ENCODE results near the gene KCNMA1.

Gene KCNMA1

GRCh38 chr10:77208684-77209256 is 428.8 kb downstream of the KCNMA1 start:
- no peak for DNase-seq (ENCODE audit: low spot score)

- no peak for DNase-seq (ENCODE audit: low spot score)
Observed at GRCh38 chr10:77207828-77208185, 429.8 kb downstream of the KCNMA1 start.

- no peak for DNase-seq (ENCODE audit: low spot score)
Observed at GRCh38 chr10:77207182-77207827, 430.3 kb downstream of the KCNMA1 start.

- no peak for DNase-seq (ENCODE audit: low spot score)
Observed at GRCh38 chr10:77205135-77205534, 432.5 kb downstream of the KCNMA1 start.

- no peak for DNase-seq (ENCODE audit: low spot score)
Observed at GRCh38 chr10:77204171-77204570, 433.4 kb downstream of the KCNMA1 start.

- DNase-seq (ENCODE audit: low spot score): no peak
Observed at GRCh38 chr10:77202857-77203256, 434.8 kb downstream of the KCNMA1 start.

DNA sequence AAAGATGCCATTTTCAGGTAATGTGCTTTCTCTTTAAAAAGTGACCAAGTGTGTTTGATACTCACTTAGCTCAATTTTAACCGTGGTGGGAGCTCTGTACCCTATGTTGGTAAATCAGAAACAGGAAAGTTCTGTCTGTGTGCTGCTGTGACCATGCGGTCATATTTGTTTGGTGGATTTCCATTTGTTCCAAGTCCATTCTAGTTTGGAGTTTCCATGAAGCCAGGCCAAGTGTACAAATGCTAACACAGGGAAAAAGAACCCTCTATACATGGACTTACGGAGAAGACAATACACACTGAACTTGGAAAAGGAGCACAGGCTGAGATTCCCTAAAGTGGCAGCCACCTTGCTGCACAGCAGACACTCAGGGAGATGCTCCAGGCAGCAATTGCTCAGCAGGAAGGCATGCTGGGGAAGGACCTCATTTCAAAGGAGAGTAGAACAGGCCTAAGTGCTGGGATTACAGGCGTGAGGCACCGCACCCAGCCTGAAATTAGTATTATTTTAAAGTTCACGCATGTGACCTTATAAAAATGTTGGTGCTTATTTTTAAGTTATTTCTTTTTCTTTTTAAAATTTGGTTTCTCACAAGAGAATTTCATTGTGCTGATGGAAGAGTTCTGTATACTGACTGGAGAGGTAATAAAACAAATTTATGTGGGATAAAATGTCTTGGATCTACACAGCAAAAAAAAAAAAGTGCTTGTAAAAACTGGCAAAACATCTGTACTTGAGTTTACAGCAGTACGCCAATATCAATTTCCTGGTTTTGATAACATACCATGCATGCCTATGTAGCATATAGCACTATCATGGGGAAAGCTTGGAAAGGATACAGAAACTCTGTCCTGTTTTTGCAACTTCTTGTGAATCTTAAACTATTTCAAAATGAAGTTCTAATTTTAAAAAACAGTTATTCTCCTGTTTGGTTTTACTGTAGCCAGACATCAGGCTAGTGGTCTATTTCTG is 436.2 kb downstream of the KCNMA1 start:
- DNase-seq (ENCODE audit: low spot score): no peak

DNA sequence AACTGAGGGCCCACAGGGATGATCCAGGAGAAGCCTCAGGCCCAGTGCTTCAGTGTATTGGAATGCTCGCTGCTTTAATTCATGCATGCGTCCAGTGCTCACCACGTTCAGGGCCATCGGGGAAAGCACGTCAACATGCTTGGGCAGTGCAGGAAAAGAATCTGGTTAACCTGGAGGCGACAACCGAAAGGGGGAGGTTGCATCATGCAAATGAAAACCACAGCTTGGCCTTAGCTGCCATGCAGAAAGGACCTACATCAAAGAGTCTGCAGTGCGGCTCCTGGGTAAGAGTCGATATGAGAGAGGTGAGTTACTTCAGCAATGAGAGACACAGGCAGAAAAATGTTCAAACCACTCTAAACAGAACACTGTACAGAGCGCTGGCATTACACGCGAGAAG is 440.1 kb downstream of the KCNMA1 start:
- no peak for DNase-seq (ENCODE audit: low spot score)

DNA sequence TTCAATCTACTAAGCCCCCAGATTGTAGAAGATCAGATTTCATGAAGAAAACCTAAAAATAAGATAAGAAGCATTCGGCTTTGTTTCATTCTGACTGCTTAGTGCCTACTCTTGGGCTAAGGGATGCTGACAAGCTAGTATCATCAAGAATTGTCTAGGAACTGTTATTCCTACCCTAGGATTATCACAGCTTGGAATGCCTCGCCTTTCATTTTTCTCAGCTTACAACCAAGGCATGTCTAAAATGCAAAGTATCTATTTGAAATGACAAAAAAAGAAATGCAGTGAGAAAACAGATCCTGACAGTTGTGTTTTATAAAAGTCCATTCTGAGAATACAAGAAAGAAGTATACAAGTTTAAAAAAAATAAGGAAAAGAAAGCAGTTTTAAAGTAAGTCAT is 441.0 kb downstream of the KCNMA1 start:
- DNase-seq (ENCODE audit: low spot score): no peak

DNA sequence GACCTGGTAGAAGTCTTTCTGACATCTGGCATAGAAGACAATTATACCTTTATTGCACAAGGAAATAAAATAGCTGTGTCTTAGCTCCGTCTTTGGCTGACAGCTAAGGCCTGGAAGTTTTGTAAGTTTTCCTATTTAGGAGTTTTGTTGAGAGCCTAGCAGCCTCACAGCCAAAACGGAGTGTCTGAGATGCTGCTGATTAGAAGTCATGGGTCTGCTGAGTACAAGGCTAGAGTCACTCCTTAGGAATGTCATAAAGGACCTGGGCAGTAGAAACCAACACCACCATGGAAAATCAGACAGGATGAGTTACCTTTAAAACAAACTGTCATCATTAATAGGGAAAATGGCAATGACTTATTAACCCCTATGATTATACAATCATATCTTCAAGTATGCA is 442.5 kb downstream of the KCNMA1 start:
- no peak for DNase-seq (ENCODE audit: low spot score)

DNA sequence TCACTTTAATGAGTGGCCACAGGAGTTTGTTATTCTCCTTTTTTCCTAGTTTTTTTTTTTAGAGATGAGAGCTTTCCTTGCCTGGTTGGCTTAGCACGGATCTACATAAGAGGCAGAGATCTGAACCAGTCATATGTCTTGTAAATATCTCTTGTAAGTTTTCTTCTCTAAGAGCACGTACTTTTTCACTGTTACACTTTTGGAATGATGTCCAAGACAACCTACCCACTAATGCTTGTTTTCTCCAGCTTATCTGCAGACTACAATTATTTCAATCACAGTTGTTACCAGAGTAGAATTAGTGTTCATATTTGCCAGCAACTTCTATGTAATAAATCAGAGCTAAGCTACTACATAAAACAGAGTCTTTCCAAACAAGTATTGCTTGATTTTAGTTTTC is 444.6 kb downstream of the KCNMA1 start:
- DNase-seq (ENCODE audit: low spot score): no peak

- DNase-seq (ENCODE audit: low spot score): no peak
Observed at GRCh38 chr10:77192402-77192801, 445.2 kb downstream of the KCNMA1 start.

DNA sequence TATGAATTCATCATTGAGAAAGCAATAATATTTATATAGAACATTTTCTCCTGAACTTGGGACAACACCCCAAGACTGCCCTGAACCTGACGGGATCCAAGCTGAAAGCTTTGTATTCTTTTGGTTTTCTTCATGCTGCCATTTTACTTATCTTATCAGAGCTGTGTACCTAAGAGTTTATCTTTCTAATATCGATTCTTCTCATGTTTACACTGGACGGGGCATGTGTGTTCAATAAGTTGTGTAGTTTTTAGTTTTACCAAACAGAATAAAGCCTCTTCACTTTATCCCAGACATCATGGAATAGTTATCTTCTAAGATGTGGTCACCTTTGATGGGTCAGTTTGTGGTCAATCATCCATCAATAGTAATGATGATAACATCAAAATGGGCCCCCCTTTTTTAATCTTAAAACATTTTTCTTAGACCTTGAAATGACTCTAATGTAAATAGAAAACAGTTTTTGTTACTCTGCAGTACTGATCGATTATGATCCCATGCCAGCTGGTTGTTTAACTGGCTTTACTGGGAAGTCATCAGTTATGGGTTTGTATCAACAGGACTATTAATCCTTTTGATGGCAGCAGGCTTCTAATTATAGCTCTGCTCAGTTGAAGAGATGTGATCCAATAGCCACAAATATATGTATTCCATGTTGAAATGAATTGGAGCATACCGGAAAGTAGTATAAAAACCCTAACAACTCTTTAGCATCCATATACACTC is 446.1 kb downstream of the KCNMA1 start:
- no peak for DNase-seq (ENCODE audit: low spot score)

GRCh38 chr10:77190291-77190690 is 447.3 kb downstream of the KCNMA1 start:
- DNase-seq (ENCODE audit: low spot score): no peak

DNA sequence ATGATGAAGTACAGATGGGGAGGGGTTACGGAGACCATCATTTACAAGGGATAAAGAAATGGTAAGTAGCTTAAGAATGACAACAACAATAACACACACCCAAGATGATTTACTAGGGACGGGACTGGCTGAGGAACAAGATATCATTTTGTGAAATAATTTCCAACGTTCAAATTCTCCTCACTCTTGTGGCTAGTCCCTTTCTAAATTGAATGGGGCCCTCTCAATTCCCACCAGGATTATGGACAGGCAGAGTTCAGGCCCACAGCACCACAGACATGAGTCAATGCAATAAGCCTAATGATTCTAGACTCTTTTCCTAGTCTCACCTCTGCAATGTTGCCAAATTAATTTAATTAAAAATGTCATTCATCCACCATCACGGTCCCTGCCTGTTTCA is 448.1 kb downstream of the KCNMA1 start:
- no peak for DNase-seq (ENCODE audit: low spot score)

DNA sequence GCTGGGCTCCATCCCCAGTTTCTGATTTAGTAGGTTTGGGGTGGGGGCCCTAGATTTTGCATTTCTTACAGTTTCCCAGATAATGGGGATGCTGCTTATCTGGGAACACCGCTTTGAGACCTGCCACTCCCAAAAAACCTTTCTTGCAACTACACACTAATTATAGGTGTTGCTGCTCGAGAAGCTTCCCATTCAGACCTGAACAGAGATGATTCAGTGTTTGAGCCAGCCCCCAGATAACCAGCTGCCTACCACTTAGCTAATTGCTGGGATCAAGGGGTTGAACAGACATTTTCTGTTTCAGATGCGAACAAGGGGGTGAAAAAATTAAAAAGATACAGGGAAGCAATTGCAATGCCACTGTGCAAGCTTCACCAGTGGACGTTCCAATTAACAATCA is 448.5 kb downstream of the KCNMA1 start:
- no peak for DNase-seq (ENCODE audit: low spot score)

- DNase-seq (ENCODE audit: low spot score): no peak
Observed at GRCh38 chr10:77188521-77188920, 449.1 kb downstream of the KCNMA1 start.

DNA sequence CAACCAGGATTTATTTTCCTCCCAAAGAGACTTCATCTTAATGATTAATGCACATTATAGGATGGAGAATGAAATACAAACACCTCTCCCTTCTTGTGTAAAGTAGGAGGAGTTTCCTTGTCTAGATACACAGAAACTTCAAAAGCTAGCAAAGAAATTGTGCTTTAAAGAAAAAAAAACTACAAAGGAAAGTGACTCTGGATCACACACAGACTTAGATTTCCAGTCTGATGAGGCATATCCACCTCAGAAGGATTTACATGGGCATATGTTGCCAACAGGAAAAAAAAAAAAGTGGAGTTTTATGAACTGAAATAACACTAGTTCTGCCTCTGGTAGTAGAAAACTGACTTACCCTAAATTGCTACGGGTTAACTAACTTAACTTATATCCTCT is 449.6 kb downstream of the KCNMA1 start:
- DNase-seq (ENCODE audit: low spot score): no peak

- DNase-seq (ENCODE audit: low spot score): no peak
Observed at GRCh38 chr10:77187376-77187999, 450.1 kb downstream of the KCNMA1 start.

GRCh38 chr10:77186936-77187335 is 450.7 kb downstream of the KCNMA1 start:
- DNase-seq (ENCODE audit: low spot score): no peak

- no peak for DNase-seq (ENCODE audit: low spot score)
Observed at GRCh38 chr10:77185696-77186095, 451.9 kb downstream of the KCNMA1 start.

GRCh38 chr10:77182803-77183202 is 454.8 kb downstream of the KCNMA1 start:
- DNase-seq (ENCODE audit: low spot score): no peak

All from CD4-positive, alpha-beta T cell treated with Interleukin-2 at 100 ng/mL for 4 hours (primary cell).